DMS 273 (cell line): ENCODE measurements around the gene MRPL22.
"Not testable (repeated sequence)": the region's sequence is repeated elsewhere in the genome, so short reads cannot be mapped to it uniquely, and the experiment has no call there.

ENCODE experiments used
- DNase-seq: peaks from one replicate; lab custom pipeline; 2025; ENCODE audit not compliant: unreplicated experiment; lab: John Stamatoyannopoulos, UW

MRPL22 gene

GRCh38 chr5:154989626-154990025 is 48.8 kb downstream of the MRPL22 start:
- no peak for DNase-seq

- DNase-seq = no peak
These were observed 52.6 kb downstream of the MRPL22 start for GRCh38 chr5:154993461-154993860.

- no peak for DNase-seq
These were observed 54.8 kb downstream of the MRPL22 start for GRCh38 chr5:154995679-154996078.

- no peak for DNase-seq
These were observed 56.9 kb downstream of the MRPL22 start for GRCh38 chr5:154997746-154998145.

GRCh38 chr5:154999865-155000264 is 59.0 kb downstream of the MRPL22 start:
- no peak for DNase-seq

GRCh38 chr5:155001523-155001922 is 60.6 kb downstream of the MRPL22 start:
- no peak for DNase-seq

GRCh38 chr5:155002722-155003121 is 61.8 kb downstream of the MRPL22 start:
- DNase-seq = not testable (repeated sequence)

- peak; percentile 24 for DNase-seq
These were observed 63.4 kb downstream of the MRPL22 start for GRCh38 chr5:155004138-155004744.

GRCh38 chr5:155006265-155006664 is 65.4 kb downstream of the MRPL22 start:
- DNase-seq = not testable (repeated sequence)

- no peak for DNase-seq
These were observed 67.8 kb downstream of the MRPL22 start for GRCh38 chr5:155008669-155009068.

- no peak for DNase-seq
These were observed 70.0 kb downstream of the MRPL22 start for GRCh38 chr5:155010881-155011280.

- no peak for DNase-seq
These were observed 72.7 kb downstream of the MRPL22 start, which contains the start of gene KIF4B for GRCh38 chr5:155013526-155013925. Gene KIF4B (plus strand): TSS chr5:155013755. CDS start chr5:155013860, 105 bp downstream.

GRCh38 chr5:155015239-155015638 is 74.4 kb downstream of the MRPL22 start:
- no peak for DNase-seq

GRCh38 chr5:155017610-155018009 is 76.7 kb downstream of the MRPL22 start:
- no peak for DNase-seq
